GM19351 (cell line): Measurements from ENCODE around the gene RNPC3.
A peak's percentile ranks its signal among the peaks of the same experiment; 100 is the strongest.

Source experiments
- ATAC-seq: cut with Tn5 transposase; IDR thresholded peaks from one replicate; pipeline ENCODE4 v1.9.1; 2021; ENCODE audit warnings: mild to moderate bottlenecking, moderate library complexity; ENCODE audit not compliant: unreplicated experiment

RNPC3 gene, protein sequence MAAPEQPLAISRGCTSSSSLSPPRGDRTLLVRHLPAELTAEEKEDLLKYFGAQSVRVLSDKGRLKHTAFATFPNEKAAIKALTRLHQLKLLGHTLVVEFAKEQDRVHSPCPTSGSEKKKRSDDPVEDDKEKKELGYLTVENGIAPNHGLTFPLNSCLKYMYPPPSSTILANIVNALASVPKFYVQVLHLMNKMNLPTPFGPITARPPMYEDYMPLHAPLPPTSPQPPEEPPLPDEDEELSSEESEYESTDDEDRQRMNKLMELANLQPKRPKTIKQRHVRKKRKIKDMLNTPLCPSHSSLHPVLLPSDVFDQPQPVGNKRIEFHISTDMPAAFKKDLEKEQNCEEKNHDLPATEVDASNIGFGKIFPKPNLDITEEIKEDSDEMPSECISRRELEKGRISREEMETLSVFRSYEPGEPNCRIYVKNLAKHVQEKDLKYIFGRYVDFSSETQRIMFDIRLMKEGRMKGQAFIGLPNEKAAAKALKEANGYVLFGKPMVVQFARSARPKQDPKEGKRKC

DNA sequence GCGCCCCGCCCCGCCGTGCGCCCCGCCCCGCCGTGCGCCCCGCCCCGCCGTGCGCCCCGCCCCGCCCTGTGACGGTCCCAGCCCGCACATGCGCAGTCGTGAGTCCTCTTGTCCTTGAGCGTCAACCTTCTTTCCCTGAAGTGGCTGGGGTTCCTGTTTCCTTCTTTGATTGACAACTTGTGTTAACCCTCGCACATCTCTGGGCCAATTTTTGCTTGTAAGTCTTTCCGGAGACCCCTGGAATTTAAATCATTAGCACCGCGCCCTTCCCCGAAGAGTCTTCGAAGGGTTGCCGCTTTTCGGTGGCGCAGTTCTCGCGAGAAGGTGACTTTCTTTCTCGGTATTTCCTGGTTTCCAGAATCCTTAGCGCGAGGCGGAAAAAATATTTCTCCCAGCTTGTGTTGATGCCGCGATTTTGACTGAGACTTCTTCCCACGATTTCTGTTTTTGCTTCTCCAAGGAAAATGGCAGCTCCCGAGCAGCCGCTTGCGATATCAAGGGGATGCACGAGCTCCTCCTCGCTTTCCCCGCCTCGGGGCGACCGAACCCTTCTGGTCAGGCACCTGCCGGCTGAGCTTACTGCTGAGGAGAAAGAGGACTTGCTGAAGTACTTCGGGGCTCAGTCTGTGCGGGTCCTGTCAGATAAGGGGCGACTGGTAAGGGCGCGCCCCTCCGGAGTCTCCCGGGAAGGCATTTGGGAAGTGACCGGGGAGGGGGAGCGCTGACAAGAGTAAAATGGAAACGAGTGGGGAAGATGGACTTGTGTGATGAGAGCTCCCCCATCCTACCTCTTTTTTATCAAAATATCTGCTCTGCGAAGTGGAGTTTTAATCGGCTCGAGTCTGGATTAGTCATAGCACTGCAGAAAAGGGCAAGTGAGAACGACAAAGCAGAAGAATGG, at the start of gene RNPC3:
Gene RNPC3, plus strand, starts transcription at position 93 of the 901 bp plus-strand sequence. Its CDS starts 372 bp downstream, at position 465.
- ATAC-seq, result peak; percentile 70

DNA sequence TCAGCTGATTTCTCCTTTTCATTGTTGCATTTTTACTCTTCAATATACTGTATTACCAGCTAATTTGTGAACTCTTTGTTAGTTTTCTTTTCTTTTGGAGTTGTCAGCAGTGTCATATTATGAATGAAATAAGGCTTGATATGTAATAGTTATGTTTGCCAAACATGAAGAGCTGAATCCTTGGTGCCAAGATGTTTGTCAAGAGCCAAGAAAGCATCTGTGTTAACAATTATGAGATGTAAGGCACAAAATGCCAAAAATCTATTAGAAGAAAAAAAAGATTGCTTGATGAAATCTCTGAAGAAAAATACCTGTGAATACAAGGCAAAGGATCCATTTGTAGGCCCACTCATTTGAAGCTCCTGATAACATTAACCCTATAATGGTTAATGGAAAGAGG, 48.4 kb upstream of the RNPC3 start:
- ATAC-seq, result no peak

DNA sequence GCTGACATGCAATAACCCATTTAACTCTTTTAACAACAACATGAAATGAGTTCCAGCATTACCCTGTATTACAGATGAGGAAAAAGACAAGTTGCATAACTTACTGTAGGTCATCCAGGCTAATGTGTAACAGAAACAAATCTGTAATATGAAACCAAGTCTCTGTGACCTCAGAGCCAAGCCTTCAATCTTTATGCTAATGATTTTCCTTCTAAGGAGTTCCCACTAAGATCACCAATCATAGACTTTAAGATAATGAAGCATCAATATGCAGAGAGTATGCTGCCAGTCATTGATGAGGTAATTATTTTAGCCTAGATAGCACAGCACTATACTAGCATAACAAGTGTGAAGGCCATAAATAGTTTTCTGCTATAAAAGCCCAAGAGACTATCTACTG, 35.6 kb upstream of the RNPC3 start:
- ATAC-seq, result no peak

DNA sequence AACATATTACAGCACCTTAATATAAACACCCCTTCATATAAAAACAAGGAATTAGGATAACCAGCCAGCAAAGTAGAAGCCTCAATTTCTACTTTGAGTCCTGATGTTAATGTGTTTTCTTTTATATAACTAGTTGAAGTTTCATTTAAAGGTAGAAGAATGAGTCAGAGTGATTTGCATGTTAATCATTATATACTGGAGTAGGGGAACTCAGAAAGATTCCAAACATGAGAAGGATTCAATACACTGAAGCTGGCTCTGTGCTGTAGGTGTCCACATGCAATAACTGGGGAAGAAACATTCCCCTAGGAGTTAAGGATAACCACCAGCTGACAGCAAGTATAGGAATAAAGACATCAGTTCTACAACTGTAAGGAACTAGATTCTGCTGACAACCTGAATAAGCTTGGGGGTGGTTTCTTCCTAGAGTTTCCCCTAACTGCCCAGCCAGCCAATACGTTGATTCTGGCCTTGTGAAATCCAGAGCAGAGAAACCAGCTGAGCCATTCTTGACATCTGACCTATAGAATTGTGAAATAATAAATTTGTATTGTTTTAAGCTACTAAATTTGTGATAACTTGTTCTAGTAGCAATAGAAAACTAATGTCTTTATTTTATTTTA, 33.4 kb upstream of the RNPC3 start:
- ATAC-seq, result no peak

DNA sequence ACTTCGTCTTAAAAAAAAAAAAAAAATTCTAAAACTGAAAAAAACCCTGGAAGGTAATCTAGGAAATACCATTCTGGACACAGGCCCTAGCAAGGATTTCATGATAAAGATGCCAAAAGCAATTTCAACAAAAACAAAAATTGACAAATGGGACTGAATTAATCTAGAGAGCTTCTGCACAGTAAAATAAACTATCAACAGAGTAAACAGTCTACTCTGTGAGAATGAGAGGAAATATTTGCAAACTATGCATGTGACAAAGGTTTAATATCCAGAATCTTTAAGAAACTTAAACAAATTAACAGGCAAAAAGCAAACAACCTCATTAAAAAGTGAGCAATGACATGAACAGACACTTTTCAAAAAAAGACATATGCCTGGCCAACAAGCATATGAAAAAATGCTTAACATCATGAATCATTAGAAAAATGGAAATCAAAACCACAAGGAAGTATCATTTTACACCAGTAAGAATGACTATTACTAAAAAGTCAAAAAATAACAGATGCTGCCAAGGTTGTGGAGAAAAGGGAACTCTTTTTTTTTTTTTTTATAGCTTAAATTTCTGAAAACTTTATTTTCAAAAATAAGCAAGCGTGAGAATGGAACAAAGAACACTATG, 29.4 kb upstream of the RNPC3 start:
- no peak for ATAC-seq

DNA sequence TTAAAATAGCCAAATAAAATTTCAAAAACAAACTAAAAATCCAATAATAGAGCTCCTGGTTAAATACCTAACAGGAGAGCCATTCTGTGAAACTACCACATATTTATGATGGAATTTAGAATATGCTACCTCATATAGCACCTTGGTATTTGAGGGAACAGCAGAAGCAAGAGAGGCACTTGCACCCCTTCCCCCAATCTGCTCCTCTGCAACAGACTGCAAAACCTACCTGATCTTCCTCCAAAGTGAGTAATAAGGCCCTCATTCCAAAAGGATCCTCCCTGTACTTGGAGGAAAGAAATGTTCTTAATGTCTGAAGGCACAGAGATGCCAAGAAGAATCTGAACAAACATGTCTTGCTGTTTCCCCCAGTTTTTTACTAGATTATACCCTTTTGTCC, 28.1 kb upstream of the RNPC3 start:
- ATAC-seq, result no peak

DNA sequence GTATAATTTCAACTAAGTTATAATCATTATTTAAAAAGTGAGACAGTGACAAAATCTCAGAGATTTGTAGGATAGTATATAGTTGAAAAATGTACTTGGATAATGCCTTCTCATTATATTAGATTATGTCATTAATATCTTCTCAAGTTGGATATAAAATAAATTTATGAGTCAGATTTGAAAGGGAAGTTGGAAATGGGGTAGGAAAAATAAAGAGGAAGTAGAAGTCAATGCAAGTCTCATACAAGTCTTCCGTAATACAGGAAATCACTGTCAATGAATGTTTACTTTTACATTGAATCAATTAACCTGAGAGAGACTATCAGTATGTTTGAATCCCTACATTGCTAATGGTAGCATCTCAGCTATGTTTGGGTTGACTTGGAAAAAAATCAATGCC, 16.2 kb upstream of the RNPC3 start:
- ATAC-seq, result no peak

DNA sequence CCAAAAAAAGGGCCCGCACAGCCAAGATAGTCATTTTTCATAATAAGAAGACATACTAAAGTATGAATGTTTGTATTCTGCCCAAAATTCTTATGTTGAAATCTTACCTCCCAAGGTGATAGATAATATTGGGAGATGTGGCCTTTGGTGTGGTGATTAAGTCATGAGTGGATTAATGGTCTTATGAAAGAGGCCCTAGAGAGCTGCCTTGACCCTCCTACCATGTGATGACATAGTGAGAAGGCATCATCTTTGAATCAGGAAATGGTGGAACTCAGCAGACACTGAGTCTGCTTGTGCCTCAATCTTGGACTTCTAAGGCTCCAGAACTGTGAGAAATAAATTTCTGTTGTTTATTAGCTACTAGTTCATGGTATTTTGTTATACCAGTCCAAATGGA, 11.8 kb upstream of the RNPC3 start:
- no peak for ATAC-seq

DNA sequence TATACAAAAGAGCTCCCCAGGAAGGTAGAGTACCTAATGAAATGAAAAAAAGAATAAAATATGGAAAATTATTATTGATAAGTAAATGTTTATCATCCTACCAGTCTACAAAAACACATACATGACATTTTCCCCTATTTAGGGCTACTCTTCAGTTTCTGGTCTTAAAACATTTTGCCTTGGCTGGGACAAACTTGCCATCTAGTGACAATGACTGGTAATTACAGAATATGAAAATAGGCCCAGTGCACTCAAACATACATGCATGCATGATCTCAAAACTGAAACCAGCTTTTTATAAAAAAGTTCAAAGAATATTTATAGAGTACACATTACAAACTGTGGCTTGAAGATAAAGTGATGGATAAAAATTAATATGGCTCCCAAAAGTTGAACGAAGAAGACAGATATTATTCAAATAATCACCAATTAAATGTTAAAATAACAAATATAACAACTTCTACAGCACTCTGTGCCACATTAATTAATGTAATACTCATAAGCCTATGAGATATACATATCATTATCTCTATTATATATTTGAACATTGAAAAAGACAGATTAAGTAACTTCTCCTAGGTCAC, 10.5 kb upstream of the RNPC3 start:
- ATAC-seq, result peak; percentile 76

DNA sequence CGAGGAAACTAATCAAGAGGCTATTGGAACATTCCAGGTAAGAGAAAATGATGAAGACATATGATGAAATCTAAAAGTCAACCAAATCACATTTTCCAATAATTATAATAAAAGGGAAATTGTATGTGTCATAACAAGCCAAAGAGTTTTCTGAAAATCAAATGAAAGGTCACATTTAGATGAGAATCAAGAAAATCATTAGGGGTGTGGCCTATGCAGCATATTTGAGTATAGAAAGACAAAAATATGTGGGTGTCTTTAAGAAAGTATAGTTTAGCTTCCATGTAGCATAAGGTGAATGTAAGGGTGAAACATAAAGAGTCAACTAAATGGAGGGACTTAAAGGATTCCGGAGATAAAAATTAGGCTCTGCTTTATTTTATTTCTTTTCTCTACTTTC, 9.2 kb upstream of the RNPC3 start:
- no peak for ATAC-seq

DNA sequence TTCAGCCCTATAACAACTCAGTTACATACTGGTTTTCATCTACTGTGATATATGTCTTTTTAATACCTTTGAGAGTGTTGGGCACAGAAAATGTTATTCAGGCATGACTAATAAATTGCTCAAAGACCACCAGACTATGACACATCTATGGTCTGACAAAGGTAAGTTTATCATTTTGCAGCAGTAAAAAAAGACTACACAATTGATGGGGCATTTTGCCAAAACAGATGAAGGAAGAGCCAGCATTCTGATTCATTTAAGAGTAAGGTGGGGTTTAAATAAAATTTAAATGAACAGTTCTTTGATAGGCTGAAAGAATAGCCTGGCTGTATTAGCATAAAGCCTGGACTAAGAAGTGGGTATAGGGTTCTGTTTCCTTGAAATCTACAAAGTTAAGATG, 8.8 kb upstream of the RNPC3 start:
- ATAC-seq, result no peak

DNA sequence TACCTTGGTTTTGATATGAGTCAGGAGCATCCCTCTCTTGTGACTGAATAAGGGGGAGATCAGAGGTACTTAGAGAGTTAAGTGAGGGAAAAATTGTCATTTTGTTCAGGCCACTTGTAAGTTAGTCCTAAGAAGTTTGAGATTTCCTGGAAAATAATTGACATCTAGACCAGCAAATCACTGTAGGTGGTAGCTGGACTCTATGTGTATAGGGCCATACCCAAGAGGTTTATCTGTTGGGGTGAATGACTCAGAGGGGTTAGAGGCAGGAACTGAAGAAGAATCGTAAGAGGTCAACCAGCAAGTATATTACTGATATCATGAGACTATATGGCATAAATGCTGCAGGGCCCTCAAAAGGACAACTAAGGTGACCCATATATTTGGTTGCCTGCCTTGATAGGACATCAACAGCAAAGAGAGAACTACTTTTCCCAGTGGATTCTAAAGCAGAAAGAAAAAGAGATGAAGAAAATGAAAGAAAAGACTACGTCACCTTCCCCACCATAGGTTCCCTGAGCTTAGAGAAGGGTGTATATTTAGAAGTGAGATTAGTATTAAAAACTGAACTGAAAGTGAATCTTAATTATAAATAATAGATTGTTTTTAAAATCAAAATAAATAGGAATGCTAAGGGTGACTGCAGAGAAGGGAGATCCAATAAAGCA, 8.0 kb upstream of the RNPC3 start:
- peak; percentile 81 for ATAC-seq

DNA sequence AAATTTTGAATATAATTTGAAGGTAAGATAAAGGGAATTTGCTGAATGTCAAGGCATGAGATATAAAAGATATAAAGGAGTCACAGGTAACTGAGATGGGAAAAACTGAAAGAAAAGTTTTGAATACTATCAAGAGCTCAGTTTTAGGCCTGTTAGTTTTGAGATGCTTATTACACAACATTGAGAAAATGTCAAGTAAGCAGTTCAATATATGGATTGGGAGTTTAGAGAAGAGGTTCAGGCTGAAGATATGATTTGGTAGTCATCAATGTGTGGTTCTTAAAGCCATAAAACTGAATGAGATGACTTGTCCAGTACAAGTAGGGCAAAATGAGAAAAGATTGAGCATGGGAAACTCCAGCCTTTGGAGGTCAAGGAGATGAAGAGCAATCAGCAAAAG, 4.7 kb upstream of the RNPC3 start:
- no peak for ATAC-seq

DNA sequence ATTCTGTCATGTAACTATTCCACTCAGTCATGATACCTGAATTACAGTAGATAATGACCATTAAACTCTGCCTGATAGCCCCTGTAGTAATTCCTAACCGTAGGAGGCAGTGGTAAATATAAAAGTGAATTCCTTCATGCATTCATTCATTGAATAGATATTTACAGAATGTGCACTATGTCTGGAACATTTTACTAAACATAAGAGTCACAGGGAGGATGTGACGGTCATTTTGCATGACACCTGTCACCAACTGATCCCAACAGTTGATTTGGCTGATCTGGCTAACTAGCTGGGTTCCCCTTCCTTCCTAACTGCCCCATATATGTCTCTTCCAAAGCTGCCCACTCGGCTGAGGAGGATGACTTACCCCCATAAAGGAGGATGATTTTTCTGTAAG, 2.2 kb upstream of the RNPC3 start:
- ATAC-seq, result no peak

DNA sequence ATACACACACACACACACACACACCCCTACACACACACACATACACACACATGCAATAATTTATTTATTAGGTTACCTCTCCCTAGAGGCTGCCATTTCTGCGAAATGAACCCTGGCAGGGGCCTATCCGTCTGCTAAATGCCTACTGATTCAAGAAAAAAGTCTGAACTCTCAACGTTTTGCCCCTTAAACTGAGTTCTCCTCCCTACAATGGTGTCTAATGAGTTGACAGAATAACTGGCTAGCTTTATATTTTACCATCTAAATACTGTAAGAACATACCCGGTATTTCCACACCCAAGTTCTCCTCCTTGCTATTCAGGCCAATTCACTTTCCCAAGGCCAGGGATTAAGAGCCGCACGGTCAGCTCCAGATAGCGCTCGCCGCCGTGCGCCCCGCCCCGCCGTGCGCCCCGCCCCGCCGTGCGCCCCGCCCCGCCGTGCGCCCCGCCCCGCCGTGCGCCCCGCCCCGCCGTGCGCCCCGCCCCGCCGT, 339 bp upstream of the RNPC3 start:
- ATAC-seq, result peak; percentile 48

DNA sequence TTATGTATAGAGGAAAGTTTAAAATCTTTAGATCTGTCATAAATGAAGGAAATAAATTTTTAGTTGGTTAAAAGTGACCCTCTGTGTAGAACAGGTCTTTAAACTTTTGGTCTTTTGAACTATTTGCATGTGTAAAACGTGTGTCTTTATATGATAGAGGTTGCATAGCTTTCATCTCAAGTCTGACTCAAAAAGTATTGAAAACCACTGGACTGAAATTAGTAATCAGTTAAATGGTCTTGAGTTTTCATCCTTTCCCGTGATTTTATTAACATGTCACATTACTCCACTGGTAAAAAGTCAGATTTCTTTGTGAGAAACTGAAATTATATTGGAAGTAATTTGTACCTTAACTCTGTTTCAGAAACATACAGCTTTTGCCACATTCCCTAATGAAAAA, 1.8 kb downstream of the RNPC3 start:
- ATAC-seq, result peak; percentile 23

DNA sequence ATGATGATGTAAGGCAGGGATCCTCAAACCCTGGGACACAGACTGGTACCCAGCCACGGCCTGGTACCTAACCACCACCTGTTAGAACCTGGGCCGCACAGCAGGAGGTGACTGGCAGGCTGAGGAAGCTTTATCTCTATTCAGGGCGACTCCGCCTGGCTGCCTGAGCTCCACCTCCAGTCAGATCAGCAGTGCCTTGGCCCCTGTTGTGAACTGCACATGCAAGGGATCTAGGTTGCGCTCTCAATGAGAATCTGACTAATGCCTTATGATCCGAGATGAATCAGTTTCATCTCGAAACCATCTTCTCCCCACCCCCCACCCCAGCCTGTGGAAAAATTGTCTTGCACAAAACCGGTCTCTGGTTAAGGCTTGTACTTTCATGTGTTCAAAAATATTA, 4.2 kb downstream of the RNPC3 start:
- no peak for ATAC-seq

DNA sequence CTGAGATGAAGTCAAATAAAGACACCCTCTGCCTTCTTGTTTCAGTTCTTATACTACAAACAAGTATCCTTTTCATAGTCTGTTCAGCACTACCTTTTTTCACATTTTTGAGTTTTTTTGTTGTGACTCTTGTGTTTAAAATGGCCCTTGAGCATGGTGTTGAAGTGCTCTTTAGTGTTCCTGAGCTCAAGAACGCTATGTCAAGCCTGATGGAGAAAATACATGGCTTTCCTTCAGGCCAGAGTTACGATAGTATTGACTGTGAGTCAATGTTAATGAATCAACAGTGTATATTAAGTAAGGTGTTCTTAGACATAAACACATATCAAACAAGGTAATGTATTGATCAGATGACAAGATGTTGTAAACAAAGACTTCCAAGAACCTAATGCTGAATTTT, 12.7 kb downstream of the RNPC3 start:
- ATAC-seq, result no peak

DNA sequence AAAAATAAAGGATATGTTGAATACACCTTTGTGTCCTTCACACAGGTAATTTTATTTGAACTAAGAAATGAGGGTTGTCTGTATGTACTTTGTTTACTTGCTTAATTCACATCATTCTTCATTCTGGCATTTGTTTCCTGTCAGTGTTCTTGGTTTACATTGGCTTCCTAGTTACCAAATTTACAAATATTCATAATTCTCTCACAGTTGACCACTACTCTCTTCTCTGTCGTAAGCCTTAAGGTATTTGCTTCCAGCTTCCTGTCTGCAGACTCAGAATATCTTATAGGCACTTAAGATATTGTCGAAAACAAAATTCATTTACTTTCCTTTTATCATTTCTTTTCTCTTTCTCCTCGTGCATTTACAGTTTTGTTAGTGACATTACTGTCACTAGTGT, 15.9 kb downstream of the RNPC3 start:
- ATAC-seq, result no peak

DNA sequence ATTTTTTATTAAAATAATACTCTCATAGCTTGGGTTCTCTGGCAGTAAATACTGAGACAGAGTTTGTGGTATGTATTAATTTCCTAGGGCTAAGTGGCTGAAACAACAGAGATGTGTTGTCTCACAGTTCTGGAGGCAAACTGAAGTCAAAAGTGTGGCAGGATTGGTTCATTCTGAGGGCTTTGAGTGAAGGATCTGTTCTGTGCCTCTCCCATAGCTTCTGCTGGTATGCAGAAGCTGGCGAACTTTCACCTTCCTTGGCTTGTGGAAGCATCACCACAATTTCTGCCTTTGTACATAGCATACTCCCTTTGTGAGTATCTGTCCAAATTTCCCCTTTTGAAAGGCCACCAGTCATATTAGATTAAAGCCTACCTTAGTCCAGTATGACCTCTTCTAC, 21.0 kb downstream of the RNPC3 start:
- ATAC-seq, result no peak
